Lower leg skin (tissue), 3 donors: ENCODE results near the gene PADI4.

Experiments
- POLR2A ChIP-seq, 2 donors: fragments of 450-650 bp; IDR thresholded peaks; one replicate each; pipeline ENCODE4 v1.6.1; 2016 to 2017; ENCODE audit warnings: antibody characterized with exemption in 2 of 2, mild to moderate bottlenecking in 1 of 2, moderate library complexity in 1 of 2
- TF ChIP-seq, protein P1 (sequence below), 3 donors: fragments of 450-650 bp; IDR thresholded peaks; one replicate each; pipeline ENCODE4 v1.5.1; 2016; ENCODE audit warnings: antibody characterized with exemption in 3 of 3, mild to moderate bottlenecking in 3 of 3, moderate library complexity in 2 of 3

DNA sequence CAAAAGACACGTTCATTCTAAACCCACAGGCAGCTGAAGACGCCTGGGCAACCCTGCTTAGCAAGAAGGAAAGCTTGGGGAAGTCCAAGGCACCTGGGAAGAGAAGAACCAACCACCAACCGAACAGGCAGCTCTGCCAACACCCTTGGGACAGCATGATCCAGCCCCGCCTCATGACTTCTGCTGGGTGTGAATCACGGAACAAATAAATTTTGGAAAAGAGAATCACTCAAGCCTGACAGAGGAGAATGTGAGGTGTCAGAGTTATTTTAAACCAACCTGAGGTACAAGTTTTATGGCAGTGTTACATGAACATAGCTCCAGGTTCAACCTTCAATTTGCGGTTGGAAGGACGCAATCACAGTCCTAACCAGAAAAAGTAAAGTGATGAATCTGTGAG is 10.0 kb upstream of the PADI4 start:
- TF ChIP-seq, protein P1, sequence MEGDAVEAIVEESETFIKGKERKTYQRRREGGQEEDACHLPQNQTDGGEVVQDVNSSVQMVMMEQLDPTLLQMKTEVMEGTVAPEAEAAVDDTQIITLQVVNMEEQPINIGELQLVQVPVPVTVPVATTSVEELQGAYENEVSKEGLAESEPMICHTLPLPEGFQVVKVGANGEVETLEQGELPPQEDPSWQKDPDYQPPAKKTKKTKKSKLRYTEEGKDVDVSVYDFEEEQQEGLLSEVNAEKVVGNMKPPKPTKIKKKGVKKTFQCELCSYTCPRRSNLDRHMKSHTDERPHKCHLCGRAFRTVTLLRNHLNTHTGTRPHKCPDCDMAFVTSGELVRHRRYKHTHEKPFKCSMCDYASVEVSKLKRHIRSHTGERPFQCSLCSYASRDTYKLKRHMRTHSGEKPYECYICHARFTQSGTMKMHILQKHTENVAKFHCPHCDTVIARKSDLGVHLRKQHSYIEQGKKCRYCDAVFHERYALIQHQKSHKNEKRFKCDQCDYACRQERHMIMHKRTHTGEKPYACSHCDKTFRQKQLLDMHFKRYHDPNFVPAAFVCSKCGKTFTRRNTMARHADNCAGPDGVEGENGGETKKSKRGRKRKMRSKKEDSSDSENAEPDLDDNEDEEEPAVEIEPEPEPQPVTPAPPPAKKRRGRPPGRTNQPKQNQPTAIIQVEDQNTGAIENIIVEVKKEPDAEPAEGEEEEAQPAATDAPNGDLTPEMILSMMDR (IDR thresholded peaks at IDR 0.05), result no peak
- no peak for TF ChIP-seq POLR2A (IDR thresholded peaks at IDR 0.05)
